ENCODE results near the gene EFCAB6. TPM values are rescaled to one million over a fixed set of nuclear protein-coding genes. Genes with fewer than 3 reads are reported as not detected.

The EFCAB6 gene
- total RNA-seq, 1 experiment from 2014 or later: 0.40 TPM

DNA sequence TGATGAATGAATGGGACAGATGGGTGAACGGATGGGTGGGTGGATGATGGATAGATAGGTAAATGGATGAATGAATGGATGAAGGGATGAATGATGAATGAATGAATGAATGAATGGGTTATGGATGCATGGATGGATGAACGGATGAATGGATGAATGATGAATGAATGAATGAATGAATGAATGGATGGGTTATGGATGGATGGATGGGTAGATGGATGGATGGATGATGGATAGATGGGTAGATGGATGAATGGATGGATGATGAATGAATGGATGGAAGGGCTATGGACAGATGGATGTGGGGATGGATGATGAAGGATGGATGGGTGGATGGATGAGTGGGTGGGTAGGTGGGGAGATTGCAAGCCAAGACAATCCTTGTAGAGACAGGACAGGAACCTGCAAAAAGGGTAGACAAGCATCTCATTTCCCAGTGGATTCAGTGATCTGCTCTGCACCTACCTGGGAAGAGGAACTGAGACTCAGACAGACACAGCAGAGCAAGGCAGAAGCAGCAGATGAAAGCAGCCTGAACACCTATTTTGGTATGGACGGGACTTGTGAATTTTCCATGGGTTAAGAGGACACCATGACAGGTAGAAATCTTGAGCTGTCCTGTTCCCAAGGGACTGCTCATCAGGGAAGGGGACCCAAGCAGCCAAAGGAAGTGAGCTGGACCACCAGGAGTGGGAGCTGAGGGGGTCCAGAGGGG, 68.0 kb downstream of the EFCAB6 start:
- no peak overlapping the region for H3K4me3 Mint-ChIP-seq (ENCODE audit: unreplicated experiment)
- no TSS peak for BruUV-seq (replicated peaks)
- H3K4me1 Mint-ChIP-seq (ENCODE audit: insufficient read depth, unreplicated experiment): peaks cover 5% of the 10 kb centered on the region
- POLR2A ChIA-PET: no interaction called here
- intact Hi-C loops (cut with micrococcal nuclease): no loop called here
- no peak for DNase-seq (ENCODE audit: unreplicated experiment)
- CTCF ChIA-PET: no interaction called here
- TF ChIP-seq, protein P1, sequence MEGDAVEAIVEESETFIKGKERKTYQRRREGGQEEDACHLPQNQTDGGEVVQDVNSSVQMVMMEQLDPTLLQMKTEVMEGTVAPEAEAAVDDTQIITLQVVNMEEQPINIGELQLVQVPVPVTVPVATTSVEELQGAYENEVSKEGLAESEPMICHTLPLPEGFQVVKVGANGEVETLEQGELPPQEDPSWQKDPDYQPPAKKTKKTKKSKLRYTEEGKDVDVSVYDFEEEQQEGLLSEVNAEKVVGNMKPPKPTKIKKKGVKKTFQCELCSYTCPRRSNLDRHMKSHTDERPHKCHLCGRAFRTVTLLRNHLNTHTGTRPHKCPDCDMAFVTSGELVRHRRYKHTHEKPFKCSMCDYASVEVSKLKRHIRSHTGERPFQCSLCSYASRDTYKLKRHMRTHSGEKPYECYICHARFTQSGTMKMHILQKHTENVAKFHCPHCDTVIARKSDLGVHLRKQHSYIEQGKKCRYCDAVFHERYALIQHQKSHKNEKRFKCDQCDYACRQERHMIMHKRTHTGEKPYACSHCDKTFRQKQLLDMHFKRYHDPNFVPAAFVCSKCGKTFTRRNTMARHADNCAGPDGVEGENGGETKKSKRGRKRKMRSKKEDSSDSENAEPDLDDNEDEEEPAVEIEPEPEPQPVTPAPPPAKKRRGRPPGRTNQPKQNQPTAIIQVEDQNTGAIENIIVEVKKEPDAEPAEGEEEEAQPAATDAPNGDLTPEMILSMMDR (IDR thresholded peaks at IDR 0.05; ENCODE audit: unreplicated experiment): no peak
- H3K36me3 Mint-ChIP-seq (ENCODE audit: insufficient read depth, unreplicated experiment): no peaks in the 10 kb centered on the region
- peaks cover 32% of the 10 kb centered on the region for H3K27me3 Mint-ChIP-seq (ENCODE audit: insufficient read depth, unreplicated experiment)
- H3K9me3 Mint-ChIP-seq (ENCODE audit: unreplicated experiment): no peaks in the 10 kb centered on the region
- H3K27ac Mint-ChIP-seq (ENCODE audit: low read depth, unreplicated experiment): no peak overlapping the region

DNA sequence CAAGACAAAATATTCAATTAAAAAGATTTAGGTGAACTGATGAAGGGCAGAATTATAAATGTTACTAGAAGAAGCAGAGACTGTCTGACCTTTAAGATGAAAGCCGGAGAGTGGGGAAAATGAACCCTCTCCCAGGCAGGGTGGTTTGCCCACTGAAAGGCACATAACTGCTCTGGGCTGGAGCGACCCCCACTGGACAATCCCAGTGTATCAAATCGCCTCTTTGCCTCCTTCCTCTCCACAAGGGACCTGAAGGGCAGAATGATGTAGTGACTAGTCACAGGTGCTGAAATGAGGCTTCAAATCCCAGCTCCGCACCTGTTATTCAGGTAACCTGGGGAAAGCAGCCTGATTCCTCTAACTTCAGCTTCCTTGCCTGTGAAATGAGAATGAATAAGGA, 69.0 kb downstream of the EFCAB6 start:
- H3K36me3 Mint-ChIP-seq (ENCODE audit: insufficient read depth, unreplicated experiment): no peaks in the 10 kb centered on the region
- H3K27ac Mint-ChIP-seq (ENCODE audit: low read depth, unreplicated experiment): no peak overlapping the region
- DNase-seq (ENCODE audit: unreplicated experiment): peak; percentile 5
- ChIA-PET POLR2A (no interaction called here), CTCF (interaction anchor here (0.6 kb wide), 1 partner anchor 238 kb away, joined by 3 read pairs; no protein-coding TSS in a partner anchor)
- H3K4me3 Mint-ChIP-seq (ENCODE audit: unreplicated experiment): no peak overlapping the region
- intact Hi-C loops (cut with micrococcal nuclease): no loop called here
- H3K9me3 Mint-ChIP-seq (ENCODE audit: unreplicated experiment): no peaks in the 10 kb centered on the region
- no TSS peak for BruUV-seq (replicated peaks)
- peaks cover 3% of the 10 kb centered on the region for H3K4me1 Mint-ChIP-seq (ENCODE audit: insufficient read depth, unreplicated experiment)
- H3K27me3 Mint-ChIP-seq (ENCODE audit: insufficient read depth, unreplicated experiment): peaks cover 22% of the 10 kb centered on the region
- TF ChIP-seq, protein P1 (IDR thresholded peaks at IDR 0.05; ENCODE audit: unreplicated experiment): no peak

DNA sequence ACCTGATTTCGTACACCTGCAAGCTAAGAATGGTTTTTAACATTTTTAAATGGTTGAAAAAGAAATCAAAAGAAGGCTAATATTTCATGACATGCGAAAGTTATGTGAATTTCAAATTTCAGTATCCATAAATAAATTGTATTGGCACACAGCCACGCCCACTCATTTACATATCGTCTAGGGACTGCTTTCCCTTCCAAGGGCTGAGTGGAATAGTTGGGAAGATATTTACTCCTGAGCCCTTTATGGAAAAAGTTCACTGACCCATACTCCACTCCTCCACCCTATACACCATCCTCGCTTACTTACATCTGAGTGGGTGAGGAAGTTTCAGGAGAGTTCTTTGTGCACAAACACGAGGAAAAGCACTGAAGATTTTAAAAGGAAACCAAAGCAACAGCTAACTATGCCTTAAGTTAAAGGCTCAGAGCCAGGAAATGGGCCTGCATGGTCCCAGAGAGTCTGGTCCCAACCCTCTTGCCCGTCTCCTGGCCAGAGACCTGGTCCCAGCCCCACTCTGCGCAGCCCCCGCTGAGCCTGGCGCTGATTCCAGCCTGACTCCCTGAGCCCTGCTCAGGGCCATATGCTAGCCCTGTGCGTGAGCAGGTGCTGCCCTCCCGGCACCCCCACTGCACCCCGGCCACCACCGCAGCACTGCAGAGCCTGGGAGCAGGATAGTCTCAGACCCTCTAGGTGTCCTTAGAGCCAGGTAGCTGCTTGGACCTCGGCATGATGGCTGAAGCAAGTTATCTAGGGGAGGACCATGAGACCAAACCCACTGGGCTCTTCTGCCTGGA, 69.8 kb downstream of the EFCAB6 start:
- Mint-ChIP-seq H3K4me3 (ENCODE audit: unreplicated experiment) (no peak overlapping the region), H3K9me3 (ENCODE audit: unreplicated experiment) (no peaks in the 10 kb centered on the region), H3K4me1 (ENCODE audit: insufficient read depth, unreplicated experiment) (no peaks in the 10 kb centered on the region), H3K27ac (ENCODE audit: low read depth, unreplicated experiment) (no peak overlapping the region), H3K27me3 (ENCODE audit: insufficient read depth, unreplicated experiment) (peaks cover 16% of the 10 kb centered on the region), H3K36me3 (ENCODE audit: insufficient read depth, unreplicated experiment) (no peaks in the 10 kb centered on the region)
- DNase-seq (ENCODE audit: unreplicated experiment): no peak
- POLR2A ChIA-PET: no interaction called here
- no TSS peak for BruUV-seq (replicated peaks)
- CTCF ChIA-PET: no interaction called here
- intact Hi-C loops (cut with micrococcal nuclease): no loop called here
- TF ChIP-seq, protein P1 (IDR thresholded peaks at IDR 0.05; ENCODE audit: unreplicated experiment): no peak

DNA sequence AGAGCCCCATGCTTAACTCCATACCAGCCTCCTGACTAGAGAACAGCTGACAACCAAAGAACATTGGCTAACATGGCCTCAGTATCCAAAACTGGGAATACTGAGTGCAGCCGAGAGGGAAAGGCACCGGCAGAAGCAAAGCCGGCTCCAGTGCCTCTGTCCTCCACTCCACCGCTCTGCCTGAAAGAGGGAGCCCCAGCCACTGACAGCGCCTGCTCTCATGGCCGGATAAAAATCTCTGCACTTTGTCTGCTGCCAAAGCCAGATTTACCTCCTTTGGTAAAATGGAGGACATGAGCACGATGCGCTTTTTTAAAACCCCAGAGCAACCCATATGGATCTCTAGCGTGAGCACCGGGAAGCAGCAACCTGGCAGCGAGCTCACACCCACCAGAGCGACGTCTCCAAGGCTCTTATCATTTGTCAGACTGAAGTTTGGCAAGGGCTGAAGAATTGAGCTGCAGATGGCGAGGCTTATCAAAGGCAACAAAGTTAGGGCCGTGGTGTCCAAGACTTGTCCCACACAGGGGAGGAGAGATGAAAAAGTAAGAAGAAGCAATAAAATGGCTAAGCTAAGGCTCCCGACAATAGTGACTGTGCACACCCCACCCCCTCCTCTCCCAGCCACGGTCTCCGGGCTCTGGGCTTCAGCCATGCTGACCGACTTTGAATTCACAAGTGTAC, 71.4 kb downstream of the EFCAB6 start:
- no peaks in the 10 kb centered on the region for H3K9me3 Mint-ChIP-seq (ENCODE audit: unreplicated experiment)
- TF ChIP-seq, protein P1 (IDR thresholded peaks at IDR 0.05; ENCODE audit: unreplicated experiment): no peak
- H3K4me3 Mint-ChIP-seq (ENCODE audit: unreplicated experiment): no peak overlapping the region
- BruUV-seq (replicated peaks): no TSS peak
- intact Hi-C loops (cut with micrococcal nuclease): no loop called here
- peaks cover 16% of the 10 kb centered on the region for H3K27me3 Mint-ChIP-seq (ENCODE audit: insufficient read depth, unreplicated experiment)
- no peaks in the 10 kb centered on the region for H3K4me1 Mint-ChIP-seq (ENCODE audit: insufficient read depth, unreplicated experiment)
- DNase-seq (ENCODE audit: unreplicated experiment): no peak
- CTCF ChIA-PET: interaction anchor here (0.9 kb wide), 1 partner anchor 86 kb away, joined by 3 read pairs; no protein-coding TSS in a partner anchor
- H3K27ac Mint-ChIP-seq (ENCODE audit: low read depth, unreplicated experiment): no peak overlapping the region
- POLR2A ChIA-PET: no interaction called here
- no peaks in the 10 kb centered on the region for H3K36me3 Mint-ChIP-seq (ENCODE audit: insufficient read depth, unreplicated experiment)

Data from MCF 10A (cell line).